ENCODE results near the gene NFKBIB. TPM values are rescaled to one million over a fixed set of nuclear protein-coding genes. Genes with fewer than 3 reads are reported as not detected.
"Not testable (repeated sequence)": the region's sequence is repeated elsewhere in the genome, so short reads cannot be mapped to it uniquely, and the experiment has no call there.

The NFKBIB gene
- total RNA-seq, 1 donor from 2014 or later: 20.0 TPM

GRCh38 chr19:38928391-38929001 lies 28.7 kb downstream of the NFKBIB start:
- DNase-seq (ENCODE audit: low spot score): no peak

GRCh38 chr19:38929929-38930775 lies 30.4 kb downstream of the NFKBIB start, which contains the start of gene SARS2:
Gene SARS2, minus strand, starts transcription at chr19:38930763. Its CDS starts 27 bp downstream, at chr19:38930736.
- DNase-seq (ENCODE audit: low spot score): peak; percentile 93

GRCh38 chr19:38930776-38931520 lies 31.2 kb downstream of the NFKBIB start, which contains the start of gene MRPS12:
Gene MRPS12, plus strand, starts transcription at chr19:38930944. Its CDS starts 351 bp downstream, at chr19:38931295.
- peak; percentile 99 for DNase-seq (ENCODE audit: low spot score)

- no peak for DNase-seq (ENCODE audit: low spot score)
Measured at GRCh38 chr19:38931521-38931793, 31.7 kb downstream of the NFKBIB start.

- no peak for DNase-seq (ENCODE audit: low spot score)
Measured at GRCh38 chr19:38932425-38933179, 32.8 kb downstream of the NFKBIB start.

- DNase-seq (ENCODE audit: low spot score): no peak
Measured at GRCh38 chr19:38933544-38933943, 33.8 kb downstream of the NFKBIB start.

GRCh38 chr19:38939957-38940356 lies 40.2 kb downstream of the NFKBIB start:
- no peak for DNase-seq (ENCODE audit: low spot score)

GRCh38 chr19:38941466-38941865 lies 41.7 kb downstream of the NFKBIB start:
- not testable (repeated sequence) for DNase-seq (ENCODE audit: low spot score)

- DNase-seq (ENCODE audit: low spot score): no peak
Measured at GRCh38 chr19:38941979-38942378, 42.2 kb downstream of the NFKBIB start.

GRCh38 chr19:38942471-38943181 lies 42.9 kb downstream of the NFKBIB start:
- DNase-seq (ENCODE audit: low spot score): no peak

GRCh38 chr19:38944981-38945506 lies 45.3 kb downstream of the NFKBIB start:
- no peak for DNase-seq (ENCODE audit: low spot score)

- no peak for DNase-seq (ENCODE audit: low spot score)
Measured at GRCh38 chr19:38945562-38946228, 45.9 kb downstream of the NFKBIB start.

- DNase-seq (ENCODE audit: low spot score): no peak
Measured at GRCh38 chr19:38946229-38947010, 46.7 kb downstream of the NFKBIB start.

- DNase-seq (ENCODE audit: low spot score): peak; percentile 90
Measured at GRCh38 chr19:38949580-38950367, 50.0 kb downstream of the NFKBIB start.

GRCh38 chr19:38951187-38951586 lies 51.4 kb downstream of the NFKBIB start:
- DNase-seq (ENCODE audit: low spot score): no peak

GRCh38 chr19:38952395-38953165 lies 52.8 kb downstream of the NFKBIB start:
- DNase-seq (ENCODE audit: low spot score): no peak

GRCh38 chr19:38953677-38954076 lies 53.9 kb downstream of the NFKBIB start:
- DNase-seq (ENCODE audit: low spot score): no peak

- DNase-seq (ENCODE audit: low spot score): no peak
Measured at GRCh38 chr19:38956264-38956663, 56.5 kb downstream of the NFKBIB start.

Data from ureter (tissue), 1 donor.